ENCODE measurements around the gene DNAJA4.

Gene DNAJA4

GRCh38 chr15:78264304-78265136 is at the start of gene DNAJA4:
Gene DNAJA4 (plus strand): TSS chr15:78264562. CDS start chr15:78264764, 202 bp downstream.
- DNase-seq = peak in 52 of 58 donors; percentile 19 to 88 (median 62)

GRCh38 chr15:78216276-78217104 is 47.9 kb upstream of the DNAJA4 start:
- DNase-seq = peak in 43 of 58 donors; percentile 26 to 91 (median 66)

- no peak for DNase-seq
Measured at GRCh38 chr15:78220713-78221112, 43.6 kb upstream of the DNAJA4 start.

GRCh38 chr15:78222745-78223395 is 41.5 kb upstream of the DNAJA4 start:
- DNase-seq = no peak

GRCh38 chr15:78223396-78224022 is 40.9 kb upstream of the DNAJA4 start:
- DNase-seq = no peak

- DNase-seq = no peak
Measured at GRCh38 chr15:78224023-78224411, 40.3 kb upstream of the DNAJA4 start.

GRCh38 chr15:78225783-78226541 is 38.4 kb upstream of the DNAJA4 start:
- no peak for DNase-seq

- no peak for DNase-seq
Measured at GRCh38 chr15:78228356-78228996, 35.9 kb upstream of the DNAJA4 start.

GRCh38 chr15:78229431-78230406 is 34.6 kb upstream of the DNAJA4 start:
- no peak for DNase-seq

- DNase-seq = no peak
Measured at GRCh38 chr15:78232951-78233350, 31.4 kb upstream of the DNAJA4 start.

- no peak for DNase-seq
Measured at GRCh38 chr15:78233496-78233895, 30.9 kb upstream of the DNAJA4 start.

- DNase-seq = peak in 19 of 58 donors; percentile 5 to 82 (median 41)
Measured at GRCh38 chr15:78234515-78235040, 29.8 kb upstream of the DNAJA4 start, which contains the start of gene ACSBG1. Gene ACSBG1 (minus strand): TSS chr15:78234565. CDS start chr15:78234501, 64 bp downstream.

GRCh38 chr15:78236491-78236890 is 27.9 kb upstream of the DNAJA4 start:
- no peak for DNase-seq

GRCh38 chr15:78237146-78237545 is 27.2 kb upstream of the DNAJA4 start:
- no peak for DNase-seq

GRCh38 chr15:78239811-78240210 is 24.6 kb upstream of the DNAJA4 start:
- DNase-seq = no peak

GRCh38 chr15:78241017-78241416 is 23.3 kb upstream of the DNAJA4 start:
- peak in 54 of 58 donors; percentile 24 to 90 (median 72) for DNase-seq

- peak in 8 of 58 donors; percentile 6 to 42 (median 22) for DNase-seq
Measured at GRCh38 chr15:78242128-78242527, 22.2 kb upstream of the DNAJA4 start.

- no peak for DNase-seq
Measured at GRCh38 chr15:78243058-78243457, 21.3 kb upstream of the DNAJA4 start.

Measured in anterior cingulate cortex (tissue), 58 donors.